Erythroblast (primary cell): ENCODE measurements around the gene BIRC6.
"Not testable (repeated sequence)": the region's sequence is repeated elsewhere in the genome, so short reads cannot be mapped to it uniquely, and the experiment has no call there.

Experiments used
- DNase-seq, 2 experiments: peaks; one replicate each; lab custom pipeline; 2025; lab: John Stamatoyannopoulos, UW
- GATA1 ChIP-seq: IDR thresholded peaks from 2 replicates; pipeline ENCODE4 v1.6.1; 2011; ENCODE audit warnings: low read depth, mild to moderate bottlenecking, control low read depth, low read length, moderate library complexity
- POLR2A ChIP-seq: IDR thresholded peaks from 2 replicates; pipeline ENCODE4 v1.6.1; 2011; ENCODE audit warnings: mild to moderate bottlenecking, low read length

BIRC6 gene

GRCh38 chr2:32617599-32618189, 260.9 kb downstream of the BIRC6 start:
- no peak for DNase-seq
- no peak for TF ChIP-seq POLR2A
- TF ChIP-seq GATA1: no peak

- no peak for DNase-seq
- TF ChIP-seq GATA1 (no peak), POLR2A (no peak)
Observed at GRCh38 chr2:32622570-32623310, 265.9 kb downstream of the BIRC6 start.

GRCh38 chr2:32623311-32623706, 266.5 kb downstream of the BIRC6 start:
- no peak for DNase-seq
- no peak for TF ChIP-seq POLR2A
- no peak for TF ChIP-seq GATA1

- DNase-seq: no peak
- TF ChIP-seq POLR2A (no peak), GATA1 (no peak)
Observed at GRCh38 chr2:32624812-32625211, 268.0 kb downstream of the BIRC6 start.

GRCh38 chr2:32626639-32627221, 269.9 kb downstream of the BIRC6 start:
- DNase-seq: no peak
- TF ChIP-seq POLR2A: no peak
- TF ChIP-seq GATA1: no peak

- DNase-seq: no peak
- TF ChIP-seq GATA1: no peak
- TF ChIP-seq POLR2A: no peak
Observed at GRCh38 chr2:32627441-32627813, 270.6 kb downstream of the BIRC6 start.

- peak; percentile 96 to 97 for DNase-seq
- peak; percentile 67 for TF ChIP-seq POLR2A
- no peak for TF ChIP-seq GATA1
Observed at GRCh38 chr2:32627814-32628579, 271.2 kb downstream of the BIRC6 start, which contains the start of gene TTC27. TTC27 (plus strand) TSS chr2:32628050; CDS start chr2:32628293, 243 bp downstream.

GRCh38 chr2:32632089-32632488, 275.3 kb downstream of the BIRC6 start:
- TF ChIP-seq POLR2A (no peak), GATA1 (no peak)
- DNase-seq: peak; percentile 50 to 70

- peak; percentile 41 to 71 for DNase-seq
- no peak for TF ChIP-seq POLR2A
- no peak for TF ChIP-seq GATA1
Observed at GRCh38 chr2:32633040-32633439, 276.2 kb downstream of the BIRC6 start.

- DNase-seq: not testable (repeated sequence)
Observed at GRCh38 chr2:32638548-32638947, 281.7 kb downstream of the BIRC6 start.

GRCh38 chr2:32641180-32641579, 284.4 kb downstream of the BIRC6 start:
- no peak for DNase-seq
- TF ChIP-seq POLR2A (no peak), GATA1 (no peak)

GRCh38 chr2:32647180-32647651, 290.4 kb downstream of the BIRC6 start:
- TF ChIP-seq POLR2A (no peak), GATA1 (no peak)
- peak; percentile 18 to 34 for DNase-seq

GRCh38 chr2:32652555-32653209, 295.9 kb downstream of the BIRC6 start:
- TF ChIP-seq GATA1 (no peak), POLR2A (no peak)

More at GRCh38 chr2:32652555-32653209, 295.9 kb downstream of the BIRC6 start:
- no peak for DNase-seq
